Mesendoderm (in vitro differentiated cells): ENCODE results near the gene CPAMD8.
"Not testable (repeated sequence)": the region's sequence is repeated elsewhere in the genome, so short reads cannot be mapped to it uniquely, and the experiment has no call there.

Experiments used
- DNase-seq: peaks from one replicate; pipeline ENCODE4 v3.0.0; 2013
- H2AK5ac ChIP-seq: 2 replicates; pipeline ENCODE4 v1.6.1; 2013; ENCODE audit warnings: low read length, inconsistent platforms
- H2BK120ac ChIP-seq: 2 replicates; pipeline ENCODE4 v1.6.1; 2013; ENCODE audit warnings: low read depth, mild to moderate bottlenecking, low read length, moderate library complexity, mixed read lengths
- H2BK15ac ChIP-seq: replicated peaks from 2 replicates; pipeline ENCODE4 v1.6.1; 2013; ENCODE audit warnings: low read depth, mild to moderate bottlenecking, moderate library complexity
- H2BK5ac ChIP-seq: 2 replicates; pipeline ENCODE4 v1.6.1; 2013; ENCODE audit warnings: low read length, inconsistent platforms
- H3K18ac ChIP-seq: 2 replicates; pipeline ENCODE4 v1.6.1; 2013; ENCODE audit warnings: mild to moderate bottlenecking, low read length, mixed read lengths
- H3K23ac ChIP-seq: one replicate; pipeline ENCODE4 v1.6.1; 2013; ENCODE audit warnings: low read length
- H3K27ac ChIP-seq: 2 replicates; pipeline ENCODE4 v1.5.1; 2013; ENCODE audit warnings: low read depth, mild to moderate bottlenecking, inconsistent platforms, low read length, moderate library complexity
- H3K27me3 ChIP-seq: 2 replicates; pipeline ENCODE4 v1.6.1; 2013; ENCODE audit warnings: low read length, control low read depth, mild to moderate bottlenecking, inconsistent platforms; ENCODE audit not compliant: insufficient read depth, poor library complexity
- H3K36me3 ChIP-seq: 2 replicates; pipeline ENCODE4 v1.6.1; 2013; ENCODE audit warnings: low read length, inconsistent platforms; ENCODE audit not compliant: control insufficient read depth, insufficient read depth
- H3K4ac ChIP-seq: one replicate; pipeline ENCODE4 v1.6.1; 2013; ENCODE audit warnings: low read depth, mild to moderate bottlenecking, low read length, moderate library complexity
- H3K4me1 ChIP-seq: 2 replicates; pipeline ENCODE4 v1.6.1; 2013; ENCODE audit warnings: low read depth, low read length, inconsistent platforms; ENCODE audit not compliant: control insufficient read depth
- H3K4me2 ChIP-seq: 2 replicates; pipeline ENCODE4 v1.6.1; 2013; ENCODE audit warnings: low read length
- H3K4me3 ChIP-seq: 2 replicates; pipeline ENCODE4 v1.5.1; 2013; ENCODE audit warnings: mild to moderate bottlenecking, low read length
- H3K56ac ChIP-seq: one replicate; pipeline ENCODE4 v1.6.1; 2013; ENCODE audit warnings: low read length
- H3K79me1 ChIP-seq: 2 replicates; pipeline ENCODE4 v1.6.1; 2013; ENCODE audit warnings: low read length, inconsistent platforms
- H3K79me2 ChIP-seq: 2 replicates; pipeline ENCODE4 v1.6.1; 2013; ENCODE audit warnings: mild to moderate bottlenecking, low read length; ENCODE audit not compliant: control insufficient read depth, insufficient read depth
- H3K9ac ChIP-seq: 2 replicates; pipeline ENCODE4 v1.6.1; 2013; ENCODE audit warnings: low read length, inconsistent platforms
- H4K5ac ChIP-seq: one replicate; pipeline ENCODE4 v1.6.1; 2013; ENCODE audit warnings: low read length
- H4K8ac ChIP-seq: one replicate; pipeline ENCODE4 v1.6.1; 2013; ENCODE audit warnings: low read depth, mild to moderate bottlenecking, control low read depth, low read length, moderate library complexity
- WGBS: extraction: QIAGEN DNeasy Blood & Tissue Kit; methylation state at CpG from one replicate; pipeline ENCODE4 v1.1.7; 2013; ENCODE audit warnings: low lambda C conversion rate, missing lambda C conversion rate; ENCODE audit not compliant: insufficient coverage; ENCODE audit errors: extremely low coverage; 5-methylcytosine and 5-hydroxymethylcytosine counted together

The CPAMD8 gene

DNA sequence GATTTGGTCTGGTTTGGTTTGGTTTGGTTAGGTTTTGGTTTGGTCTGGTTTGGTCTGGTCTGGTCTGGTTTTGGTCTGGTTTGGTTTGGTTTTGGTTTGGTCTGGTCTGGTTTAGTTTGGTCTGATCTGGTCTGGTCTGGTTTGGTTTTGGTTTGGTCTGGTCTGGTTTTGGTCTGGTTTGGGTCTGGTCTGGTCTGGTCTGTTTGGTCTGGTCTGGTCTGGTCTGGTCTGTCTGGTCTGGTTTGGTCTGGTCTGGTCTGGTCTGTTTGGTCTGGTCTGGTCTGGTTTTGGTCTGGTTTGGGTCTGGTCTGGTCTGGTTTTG, 151.7 kb downstream of the CPAMD8 start:
- H4K5ac ChIP-seq, H2AK5ac ChIP-seq, H2BK120ac ChIP-seq, H3K36me3 ChIP-seq, H3K27me3 ChIP-seq, H3K9ac ChIP-seq, H3K27ac ChIP-seq, H3K4me1 ChIP-seq, H3K4ac ChIP-seq, H3K4me3 ChIP-seq, H3K18ac ChIP-seq, H3K4me2 ChIP-seq, H3K79me2 ChIP-seq, H2BK5ac ChIP-seq, DNase-seq, H2BK15ac ChIP-seq, H3K23ac ChIP-seq, H4K8ac ChIP-seq, H3K56ac ChIP-seq: not testable (repeated sequence)
- peaks cover 12% of the 10 kb centered on the region for H3K79me1 ChIP-seq

DNA sequence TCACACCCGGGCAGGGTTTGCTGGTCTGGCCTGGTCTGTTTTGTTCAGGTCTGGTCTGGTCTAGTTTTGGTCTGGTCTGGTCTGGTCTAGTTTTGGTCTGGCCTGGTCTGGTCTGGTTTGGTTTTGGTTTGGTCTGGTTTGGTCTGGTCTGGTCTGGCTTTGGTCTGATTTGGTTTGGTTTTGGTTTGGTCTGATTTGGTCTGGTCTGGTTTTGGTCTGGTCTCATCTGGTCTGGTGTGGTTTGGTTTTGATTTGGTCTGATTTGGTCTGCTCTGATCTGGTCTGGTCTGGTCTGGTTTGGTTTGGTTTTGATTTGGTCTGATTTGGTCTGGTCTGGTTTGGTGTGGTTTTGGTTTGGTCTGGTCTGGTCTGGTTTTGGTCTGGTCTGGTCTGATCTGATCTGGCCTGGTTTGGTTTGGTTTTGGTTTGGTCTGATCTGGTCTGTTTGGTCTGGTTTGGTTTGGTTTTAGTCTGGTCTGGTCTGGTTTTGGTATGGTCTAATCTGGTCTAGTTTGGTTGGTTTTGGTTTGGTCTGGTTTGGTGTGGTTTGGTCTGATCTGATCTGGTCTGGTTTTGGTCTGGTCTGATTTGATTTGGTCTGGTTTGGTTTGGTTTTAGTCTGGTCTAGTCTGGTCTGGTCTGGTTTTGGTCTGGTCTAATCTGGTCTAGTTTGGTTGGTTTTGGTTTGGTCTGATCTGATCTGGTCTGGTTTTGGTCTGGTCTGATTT, 152.2 kb downstream of the CPAMD8 start:
- H2BK5ac ChIP-seq = no peak overlapping the region
- peaks cover 7% of the 10 kb centered on the region for H3K36me3 ChIP-seq
- H2BK120ac ChIP-seq = no peak overlapping the region
- peaks cover 10% of the 10 kb centered on the region for H3K79me2 ChIP-seq
- H3K4me2 ChIP-seq = no peak overlapping the region
- no peak overlapping the region for H3K18ac ChIP-seq
- no peak overlapping the region for H3K4me3 ChIP-seq
- no peak overlapping the region for H4K5ac ChIP-seq
- no peaks in the 10 kb centered on the region for H3K4me1 ChIP-seq
- peaks cover 12% of the 10 kb centered on the region for H3K79me1 ChIP-seq
- no peak overlapping the region for H3K56ac ChIP-seq
- no peak overlapping the region for H3K4ac ChIP-seq
- no peaks in the 10 kb centered on the region for H3K27me3 ChIP-seq
- H4K8ac ChIP-seq = no peak overlapping the region
- H2BK15ac ChIP-seq = no peak overlapping the region
- H3K9ac ChIP-seq = no peak overlapping the region
- no peak overlapping the region for H3K23ac ChIP-seq
- H2AK5ac ChIP-seq = no peak overlapping the region
- H3K27ac ChIP-seq = no peak overlapping the region
- WGBS = no CpG with 5 or more reads among the region's 1 CpG
- DNase-seq = no peak

DNA sequence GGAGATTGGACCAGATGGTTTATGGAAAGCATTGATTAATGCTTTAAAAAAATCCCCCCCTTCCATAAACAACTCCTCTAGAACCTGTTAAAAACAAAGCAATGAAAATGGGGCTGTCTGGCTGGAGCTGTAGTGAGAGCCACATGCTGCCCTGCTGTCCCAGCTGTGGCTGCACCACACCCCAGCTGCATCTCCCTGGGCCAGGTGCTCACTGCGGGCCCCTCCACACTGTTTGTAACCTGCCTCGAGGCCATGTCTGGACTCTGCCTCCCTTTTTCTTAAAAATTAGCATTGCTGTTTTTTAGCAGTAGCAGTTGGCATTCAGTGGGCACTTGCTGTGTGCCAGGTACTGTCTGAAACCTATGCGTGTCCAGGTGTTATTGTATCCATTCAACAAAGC, 153.0 kb downstream of the CPAMD8 start:
- Histone ChIP-seq H3K4ac (no peak overlapping the region), H3K56ac (no peak overlapping the region), H3K36me3 (peaks cover 5% of the 10 kb centered on the region), H2AK5ac (no peak overlapping the region), H4K5ac (no peak overlapping the region), H3K4me1 (no peaks in the 10 kb centered on the region), H2BK120ac (no peak overlapping the region), H3K4me3 (no peak overlapping the region), H4K8ac (no peak overlapping the region), H3K79me1 (peaks cover 12% of the 10 kb centered on the region), H3K4me2 (no peak overlapping the region), H3K18ac (no peak overlapping the region), H2BK15ac (no peak overlapping the region), H3K27me3 (no peaks in the 10 kb centered on the region), H2BK5ac (no peak overlapping the region), H3K27ac (no peak overlapping the region), H3K79me2 (peaks cover 10% of the 10 kb centered on the region), H3K23ac (no peak overlapping the region), H3K9ac (no peak overlapping the region)
- WGBS = no CpG with 5 or more reads among the region's 3 CpGs
- DNase-seq = no peak

DNA sequence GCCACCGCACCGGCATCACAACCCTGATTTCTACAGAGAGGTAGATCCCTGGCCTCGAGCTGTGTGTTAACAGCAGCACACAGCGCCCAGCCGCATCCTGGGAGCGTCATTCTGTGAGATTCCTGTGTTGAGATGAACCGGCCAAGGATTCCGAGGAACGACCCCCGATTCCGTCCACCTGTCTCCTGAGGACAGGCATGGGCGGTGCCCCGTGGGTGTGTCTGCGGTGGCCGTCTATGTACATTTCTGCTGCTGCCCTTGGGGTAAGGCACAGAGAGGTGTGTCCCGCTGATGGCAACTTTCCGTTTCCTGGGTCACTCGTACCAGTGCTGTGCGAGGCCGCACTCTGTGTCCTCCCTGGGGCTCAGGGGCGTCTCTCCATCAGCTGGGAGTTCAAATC, 153.9 kb downstream of the CPAMD8 start:
- H3K4me3 ChIP-seq = no peak overlapping the region
- H3K4me2 ChIP-seq = no peak overlapping the region
- H2BK120ac ChIP-seq = no peak overlapping the region
- H3K4ac ChIP-seq = no peak overlapping the region
- no peak for DNase-seq
- no peak overlapping the region for H2BK5ac ChIP-seq
- no CpG with 5 or more reads among the region's 21 CpGs for WGBS
- peaks cover 10% of the 10 kb centered on the region for H3K79me2 ChIP-seq
- no peak overlapping the region for H3K9ac ChIP-seq
- no peak overlapping the region for H4K5ac ChIP-seq
- H3K18ac ChIP-seq = no peak overlapping the region
- no peak overlapping the region for H3K23ac ChIP-seq
- H3K27me3 ChIP-seq = no peaks in the 10 kb centered on the region
- H3K4me1 ChIP-seq = no peaks in the 10 kb centered on the region
- peaks cover 12% of the 10 kb centered on the region for H3K79me1 ChIP-seq
- no peak overlapping the region for H3K56ac ChIP-seq
- H2AK5ac ChIP-seq = no peak overlapping the region
- no peak overlapping the region for H4K8ac ChIP-seq
- no peak overlapping the region for H3K27ac ChIP-seq
- no peak overlapping the region for H2BK15ac ChIP-seq
- peaks cover 5% of the 10 kb centered on the region for H3K36me3 ChIP-seq

DNA sequence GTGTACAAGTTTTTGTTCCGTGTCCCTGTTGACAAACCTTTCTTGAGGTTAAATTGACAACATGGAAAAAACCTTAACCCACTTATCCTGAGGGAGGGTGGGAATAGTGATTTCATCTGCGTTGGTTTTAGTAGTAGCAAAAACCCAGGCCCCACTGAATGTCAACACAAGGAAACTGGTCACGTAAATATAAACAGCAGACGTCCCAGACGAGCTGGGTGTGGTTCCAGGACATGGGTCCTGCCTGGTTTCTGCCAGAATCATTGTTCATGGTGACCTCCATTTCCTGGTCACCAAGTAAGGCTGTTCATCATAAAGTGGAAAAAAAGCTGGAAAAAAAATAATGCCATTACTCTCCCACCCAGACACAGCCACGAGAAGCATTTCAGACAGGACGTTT, 154.7 kb downstream of the CPAMD8 start:
- Histone ChIP-seq H3K56ac (no peak overlapping the region), H4K8ac (no peak overlapping the region), H4K5ac (no peak overlapping the region), H2BK5ac (no peak overlapping the region), H2AK5ac (no peak overlapping the region), H3K23ac (no peak overlapping the region), H3K4me3 (no peak overlapping the region), H3K4me2 (no peak overlapping the region), H3K79me2 (peaks cover 10% of the 10 kb centered on the region), H3K4me1 (no peaks in the 10 kb centered on the region), H3K18ac (no peak overlapping the region), H2BK15ac (no peak overlapping the region), H3K27me3 (no peaks in the 10 kb centered on the region), H2BK120ac (no peak overlapping the region), H3K36me3 (peaks cover 8% of the 10 kb centered on the region), H3K27ac (no peak overlapping the region), H3K4ac (no peak overlapping the region), H3K79me1 (peaks cover 12% of the 10 kb centered on the region), H3K9ac (no peak overlapping the region)
- WGBS = no CpG with 5 or more reads among the region's 7 CpGs
- no peak for DNase-seq

DNA sequence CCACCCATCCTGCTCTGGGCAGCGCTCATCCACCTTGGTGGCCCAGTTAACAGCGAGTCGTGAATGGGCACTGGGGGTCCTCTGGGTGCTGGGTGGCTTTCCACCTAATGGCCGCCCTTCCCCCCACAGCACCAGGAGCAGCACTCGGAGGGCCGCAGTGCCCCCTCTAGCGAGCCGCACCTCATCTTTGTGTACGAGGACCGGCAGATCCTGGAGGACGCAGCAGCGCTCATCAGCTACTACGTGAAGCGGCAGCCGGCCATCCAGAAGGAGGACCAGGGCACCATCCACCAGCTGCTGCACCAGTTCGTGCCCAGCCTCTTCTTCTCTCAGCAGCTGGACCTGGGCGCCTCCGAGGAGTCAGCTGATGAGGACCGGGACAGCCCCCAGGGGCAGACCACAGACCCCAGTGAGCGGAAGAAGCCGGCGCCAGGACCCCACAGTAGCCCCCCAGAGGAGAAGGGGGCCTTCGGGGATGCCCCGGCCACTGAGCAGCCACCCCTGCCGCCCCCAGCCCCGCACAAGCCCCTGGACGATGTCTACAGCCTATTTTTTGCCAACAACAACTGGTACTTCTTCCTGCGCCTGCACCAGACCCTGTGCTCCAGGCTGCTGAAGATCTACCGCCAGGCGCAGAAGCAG, 157.2 kb downstream of the CPAMD8 start:
- Histone ChIP-seq H3K27ac (no peak overlapping the region), H3K4me1 (no peaks in the 10 kb centered on the region), H4K8ac (no peak overlapping the region), H3K79me1 (peaks cover 7% of the 10 kb centered on the region), H4K5ac (no peak overlapping the region), H3K9ac (no peak overlapping the region), H3K18ac (no peak overlapping the region), H3K4me2 (no peak overlapping the region), H3K23ac (no peak overlapping the region), H2BK15ac (no peak overlapping the region), H3K27me3 (no peaks in the 10 kb centered on the region), H3K56ac (no peak overlapping the region), H3K4ac (no peak overlapping the region), H2BK120ac (no peak overlapping the region), H2AK5ac (no peak overlapping the region), H3K79me2 (peaks cover 6% of the 10 kb centered on the region), H3K4me3 (no peak overlapping the region), H3K36me3 (peaks cover 10% of the 10 kb centered on the region), H2BK5ac (no peak overlapping the region)
- no CpG with 5 or more reads among the region's 30 CpGs for WGBS
- no peak for DNase-seq
